GM12891 (cell line): ENCODE data around the gene GABPB1.

Experiments used
- POLR2A ChIP-seq: IDR thresholded peaks from 2 replicates; pipeline ENCODE4 v1.6.1; 2011; ENCODE audit warnings: low read depth, low read length, control low read depth
- POLR2AphosphoS5 ChIP-seq: IDR thresholded peaks from 2 replicates; pipeline ENCODE4 v1.6.1; 2011; ENCODE audit warnings: low read depth, low read length, control low read depth
- POU2F2 ChIP-seq: IDR thresholded peaks from 2 replicates; pipeline ENCODE4 v1.6.1; 2011; ENCODE audit warnings: low read depth, mild to moderate bottlenecking, control low read depth, low read length, moderate library complexity
- SPI1 ChIP-seq: IDR thresholded peaks from 2 replicates; pipeline ENCODE4 v1.6.1; 2011; ENCODE audit warnings: low read depth, low read length, control low read depth
- TAF1 ChIP-seq: IDR thresholded peaks from 2 replicates; pipeline ENCODE4 v1.6.1; 2011; ENCODE audit warnings: low read depth, low read length, control low read depth

- no peak for TF ChIP-seq POLR2A
- no peak for TF ChIP-seq POLR2AphosphoS5
- no peak for TF ChIP-seq TAF1
- TF ChIP-seq SPI1: no peak
- no peak for TF ChIP-seq POU2F2
These were observed 4.4 kb downstream of the GABPB1 start for GRCh38 chr15:50350621-50351020.
